ENCODE data around the gene RNF26.

The RNF26 gene

GRCh38 chr11:119371778-119372182 is 37.5 kb downstream of the RNF26 start:
- Mint-ChIP-seq H3K27me3 (ENCODE audit: low read depth) (peaks cover 3% of the 10 kb centered on the region), H3K9me3 (no peaks in the 10 kb centered on the region), H3K36me3 (ENCODE audit: low read depth) (no peaks in the 10 kb centered on the region), H3K27ac (no peak overlapping the region), H3K4me3 (no peak overlapping the region), H3K4me1 (ENCODE audit: low read depth) (no peaks in the 10 kb centered on the region)
- DNase-seq (ENCODE audit: low spot score), result no peak

DNA sequence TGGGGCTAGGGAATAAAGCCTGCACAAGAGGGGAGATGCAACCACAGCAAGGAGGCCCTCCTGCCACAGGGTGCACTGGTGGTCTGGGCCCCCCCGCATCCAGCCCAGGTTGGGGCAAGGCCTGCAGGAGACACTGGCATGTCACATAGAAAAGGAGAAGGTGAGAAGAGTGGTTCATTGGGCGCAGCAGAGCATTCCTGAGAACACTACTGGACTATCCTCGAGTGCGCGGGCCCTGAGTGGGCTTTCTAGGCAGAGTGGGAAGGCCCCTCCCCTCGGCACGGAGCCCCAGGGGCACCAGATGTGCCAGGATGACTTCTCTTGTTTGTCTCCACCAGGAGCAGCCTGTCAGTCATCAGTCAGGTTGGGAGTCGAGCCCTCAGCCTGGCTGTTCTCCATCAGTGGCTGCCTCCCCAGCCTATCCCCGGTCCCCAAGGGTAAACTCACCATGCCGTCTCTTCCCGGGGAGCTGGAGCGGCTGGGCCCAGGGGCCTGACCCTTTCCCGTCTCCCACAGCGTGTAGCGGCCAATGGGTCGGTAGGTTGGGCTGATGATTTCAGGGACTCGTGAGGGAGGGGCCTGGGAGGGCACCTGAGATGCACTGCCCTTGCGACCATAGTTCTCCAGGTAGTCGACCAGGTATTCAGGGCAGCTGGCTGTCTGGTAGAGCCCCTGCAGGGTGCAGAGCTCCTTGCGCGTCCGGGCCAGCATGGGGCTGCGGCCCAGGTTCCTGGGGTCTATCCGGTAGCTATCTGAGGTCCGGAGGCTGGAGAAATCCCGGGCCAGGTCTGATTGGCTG is 38.1 kb downstream of the RNF26 start:
- Mint-ChIP-seq H3K4me1 (ENCODE audit: low read depth) (no peaks in the 10 kb centered on the region), H3K27ac (no peak overlapping the region), H3K27me3 (ENCODE audit: low read depth) (no peaks in the 10 kb centered on the region), H3K4me3 (no peak overlapping the region), H3K9me3 (no peaks in the 10 kb centered on the region), H3K36me3 (ENCODE audit: low read depth) (no peaks in the 10 kb centered on the region)
- DNase-seq (ENCODE audit: low spot score), result no peak

- no peak for DNase-seq (ENCODE audit: low spot score)
- Mint-ChIP-seq H3K36me3 (ENCODE audit: low read depth) (no peaks in the 10 kb centered on the region), H3K9me3 (no peaks in the 10 kb centered on the region), H3K27me3 (ENCODE audit: low read depth) (no peaks in the 10 kb centered on the region), H3K27ac (no peak overlapping the region), H3K4me1 (ENCODE audit: low read depth) (no peaks in the 10 kb centered on the region), H3K4me3 (no peak overlapping the region)
Measured at GRCh38 chr11:119373059-119373920, 39.0 kb downstream of the RNF26 start.

GRCh38 chr11:119373921-119374631 is 39.7 kb downstream of the RNF26 start:
- no peak overlapping the region for H3K4me3 Mint-ChIP-seq
- no peak overlapping the region for H3K27ac Mint-ChIP-seq
- no peak for DNase-seq (ENCODE audit: low spot score)
- no peaks in the 10 kb centered on the region for H3K27me3 Mint-ChIP-seq (ENCODE audit: low read depth)
- no peaks in the 10 kb centered on the region for H3K9me3 Mint-ChIP-seq
- no peaks in the 10 kb centered on the region for H3K36me3 Mint-ChIP-seq (ENCODE audit: low read depth)
- H3K4me1 Mint-ChIP-seq (ENCODE audit: low read depth), result no peaks in the 10 kb centered on the region

DNA sequence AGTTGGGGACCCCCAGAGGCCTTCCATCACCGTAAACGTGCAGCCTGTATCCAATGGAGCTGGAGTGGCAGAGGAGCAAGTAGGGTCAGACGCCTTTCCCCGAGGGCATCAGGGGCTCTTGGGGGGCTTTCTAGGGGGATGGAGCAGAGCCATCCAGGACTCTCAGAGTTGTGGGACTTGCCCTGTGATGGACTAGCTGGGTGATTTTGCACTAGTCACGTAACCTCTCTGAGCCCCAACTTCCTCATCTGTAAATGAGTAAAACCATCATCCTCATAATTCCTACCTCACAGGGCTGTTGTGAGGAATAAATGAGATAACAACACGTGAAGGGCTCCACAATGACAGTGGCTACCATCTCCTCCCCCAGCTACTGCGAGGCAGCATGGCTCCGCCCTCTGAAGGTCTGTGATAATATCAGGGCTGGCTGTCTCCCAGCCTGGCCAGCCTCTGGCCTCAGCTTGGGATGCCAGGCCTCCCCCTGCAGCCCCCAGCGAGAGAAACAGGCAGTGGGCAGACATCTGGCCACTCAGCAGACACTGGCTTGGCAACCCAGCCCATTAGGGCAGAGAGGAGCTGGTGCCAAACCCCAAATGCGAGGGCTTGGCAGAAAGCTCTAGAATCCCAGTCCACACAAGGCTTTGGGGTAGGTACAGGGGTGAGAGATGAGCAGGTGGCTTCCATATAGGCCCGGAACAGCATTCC is 40.5 kb downstream of the RNF26 start:
- Mint-ChIP-seq H3K27ac (no peak overlapping the region), H3K9me3 (no peaks in the 10 kb centered on the region), H3K27me3 (ENCODE audit: low read depth) (no peaks in the 10 kb centered on the region), H3K4me1 (ENCODE audit: low read depth) (no peaks in the 10 kb centered on the region), H3K36me3 (ENCODE audit: low read depth) (no peaks in the 10 kb centered on the region), H3K4me3 (no peak overlapping the region)
- no peak for DNase-seq (ENCODE audit: low spot score)

DNA sequence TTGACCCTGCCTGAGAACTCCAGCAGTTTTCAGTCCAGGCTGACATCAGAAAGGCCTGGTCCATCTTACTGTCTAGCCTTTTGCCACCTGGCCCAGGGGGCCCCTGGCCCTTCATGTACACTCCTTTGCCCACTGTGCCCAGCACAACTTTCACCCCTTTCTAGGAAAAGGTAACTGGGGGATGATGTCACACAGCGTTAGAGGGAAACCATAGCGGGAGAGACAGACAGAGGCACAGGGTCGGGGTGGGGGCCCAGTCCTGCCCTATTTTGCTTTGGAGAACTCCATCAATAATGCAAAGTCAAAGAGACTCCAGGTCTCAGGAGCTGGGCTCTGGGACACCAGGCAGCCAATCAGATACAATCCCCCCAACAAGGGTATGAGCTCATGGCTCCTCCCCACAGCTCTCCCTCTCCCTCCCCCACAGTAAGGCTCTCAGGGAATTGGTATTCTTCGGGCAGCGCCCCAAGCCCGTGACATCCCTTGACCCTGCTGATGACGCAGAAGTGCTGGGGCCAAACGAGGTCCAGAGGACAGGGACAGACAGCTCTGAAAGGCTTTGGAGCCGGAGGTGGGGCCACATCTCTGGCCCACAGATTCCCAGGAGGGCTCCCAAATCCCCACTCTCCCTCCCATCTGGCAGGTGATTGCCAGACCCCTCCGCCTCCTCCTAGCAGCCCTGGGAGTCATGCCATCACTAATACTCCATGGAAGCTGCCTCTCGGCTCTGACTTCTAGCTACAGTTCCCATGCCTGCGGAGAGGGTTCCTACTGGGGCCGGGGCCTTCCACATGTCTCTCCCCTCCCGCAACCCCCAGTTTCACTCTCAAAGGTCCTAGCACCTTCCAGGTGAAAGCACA is 41.2 kb downstream of the RNF26 start:
- Mint-ChIP-seq H3K4me3 (no peak overlapping the region), H3K27me3 (ENCODE audit: low read depth) (no peaks in the 10 kb centered on the region), H3K4me1 (ENCODE audit: low read depth) (no peaks in the 10 kb centered on the region), H3K9me3 (no peaks in the 10 kb centered on the region), H3K27ac (no peak overlapping the region), H3K36me3 (ENCODE audit: low read depth) (no peaks in the 10 kb centered on the region)
- DNase-seq (ENCODE audit: low spot score), result no peak

- no peaks in the 10 kb centered on the region for H3K27me3 Mint-ChIP-seq (ENCODE audit: low read depth)
- H3K4me3 Mint-ChIP-seq, result no peak overlapping the region
- no peaks in the 10 kb centered on the region for H3K36me3 Mint-ChIP-seq (ENCODE audit: low read depth)
Measured at GRCh38 chr11:119376197-119376847, 42.0 kb downstream of the RNF26 start.

GRCh38 chr11:119377112-119377901 is 43.0 kb downstream of the RNF26 start:
- DNase-seq (ENCODE audit: low spot score), result no peak
- no peak overlapping the region for H3K4me3 Mint-ChIP-seq
- H3K36me3 Mint-ChIP-seq (ENCODE audit: low read depth), result no peaks in the 10 kb centered on the region
- H3K9me3 Mint-ChIP-seq, result no peaks in the 10 kb centered on the region
- no peaks in the 10 kb centered on the region for H3K27me3 Mint-ChIP-seq (ENCODE audit: low read depth)
- peaks cover 9% of the 10 kb centered on the region for H3K4me1 Mint-ChIP-seq (ENCODE audit: low read depth)
- H3K27ac Mint-ChIP-seq, result peak overlapping the region; percentile 41

More at GRCh38 chr11:119376197-119376847, 42.0 kb downstream of the RNF26 start:
- DNase-seq (ENCODE audit: low spot score), result no peak
- Mint-ChIP-seq H3K4me1 (ENCODE audit: low read depth) (peaks cover 6% of the 10 kb centered on the region), H3K9me3 (no peaks in the 10 kb centered on the region), H3K27ac (no peak overlapping the region)

GRCh38 chr11:119377961-119378667 is 43.8 kb downstream of the RNF26 start:
- H3K4me3 Mint-ChIP-seq, result no peak overlapping the region
- H3K36me3 Mint-ChIP-seq (ENCODE audit: low read depth), result no peaks in the 10 kb centered on the region
- peaks cover 9% of the 10 kb centered on the region for H3K4me1 Mint-ChIP-seq (ENCODE audit: low read depth)
- H3K9me3 Mint-ChIP-seq, result no peaks in the 10 kb centered on the region
- no peak for DNase-seq (ENCODE audit: low spot score)
- no peaks in the 10 kb centered on the region for H3K27me3 Mint-ChIP-seq (ENCODE audit: low read depth)
- H3K27ac Mint-ChIP-seq, result no peak overlapping the region

GRCh38 chr11:119378851-119379465 is 44.6 kb downstream of the RNF26 start:
- H3K9me3 Mint-ChIP-seq, result no peaks in the 10 kb centered on the region
- no peak for DNase-seq (ENCODE audit: low spot score)
- H3K27me3 Mint-ChIP-seq (ENCODE audit: low read depth), result no peaks in the 10 kb centered on the region
- no peaks in the 10 kb centered on the region for H3K36me3 Mint-ChIP-seq (ENCODE audit: low read depth)
- peak overlapping the region; percentile 2 for H3K4me3 Mint-ChIP-seq
- no peak overlapping the region for H3K27ac Mint-ChIP-seq
- H3K4me1 Mint-ChIP-seq (ENCODE audit: low read depth), result peaks cover 9% of the 10 kb centered on the region

GRCh38 chr11:119380160-119380826 is 46.0 kb downstream of the RNF26 start:
- Mint-ChIP-seq H3K4me3 (no peak overlapping the region), H3K27me3 (ENCODE audit: low read depth) (no peaks in the 10 kb centered on the region), H3K4me1 (ENCODE audit: low read depth) (peaks cover 9% of the 10 kb centered on the region)

More at GRCh38 chr11:119380160-119380826, 46.0 kb downstream of the RNF26 start:
- Mint-ChIP-seq H3K27ac (no peak overlapping the region), H3K9me3 (no peaks in the 10 kb centered on the region), H3K36me3 (ENCODE audit: low read depth) (no peaks in the 10 kb centered on the region)
- no peak for DNase-seq (ENCODE audit: low spot score)

All from T-helper 2 cell treated with Interferon-gamma antibody and Interleukin-4, amounts not matched to agents 5 μg/mL and 100 μg/mL, for 36 hours (primary cell).